Body of pancreas (tissue), 4 donors: ENCODE data around the gene CCDC91.

Experiments used
- CTCF ChIP-seq, 7 experiments: fragments of 450-650 bp in 4 of 7; fragments of 200-600 bp in 3 of 7; sonication (generic) in 3 of 7; IDR thresholded peaks; one replicate each; pipeline ENCODE4 v1.5.1; 2016 to 2019; ENCODE audit warnings: antibody characterized with exemption in 7 of 7
- POLR2A ChIP-seq, 3 donors: fragments of 450-650 bp; IDR thresholded peaks; one replicate each; pipeline ENCODE4 v1.6.1; 2016; ENCODE audit warnings: antibody characterized with exemption in 3 of 3, mild to moderate bottlenecking in 2 of 3

DNA sequence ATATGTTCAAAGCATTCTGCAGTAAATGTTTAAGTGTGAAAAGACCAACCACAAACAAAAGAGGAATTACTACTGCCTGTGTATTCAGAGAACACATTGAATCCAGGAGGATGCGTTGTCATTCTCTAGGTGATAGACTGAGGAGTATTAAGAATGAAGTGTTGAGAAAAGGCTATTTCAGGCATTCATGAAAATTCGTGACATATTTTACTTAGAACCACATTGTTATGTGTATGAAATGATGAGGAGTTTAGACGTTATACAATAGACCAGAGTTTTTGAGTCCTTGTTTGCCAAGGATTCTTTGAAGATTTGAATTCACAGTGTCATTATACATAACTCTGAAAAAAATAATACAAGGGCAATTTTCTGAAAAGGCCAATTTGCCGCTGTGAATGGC is 251.8 kb downstream of the CCDC91 start:
- TF ChIP-seq CTCF (IDR thresholded peaks at IDR 0.05) (no peak), POLR2A (IDR thresholded peaks at IDR 0.05) (no peak)
